Stimulated activated CD8-positive, alpha-beta memory T cell treated with anti-CD3 and anti-CD28 coated beads, Interleukin-2, amount 100 ng/mL, for 1 hour (primary cell): ENCODE data around the gene MEDAG.

ENCODE experiments used
- DNase-seq, 2 donors: peaks; one replicate each; pipeline ENCODE4 v3.0.0-alpha.2; 2020; ENCODE audit warnings: low read depth in 2 of 2

The MEDAG gene

GRCh38 chr13:30957258-30957943 is 51.3 kb downstream of the MEDAG start:
- no peak for DNase-seq

GRCh38 chr13:30959678-30960077 is 53.6 kb downstream of the MEDAG start:
- DNase-seq = no peak

GRCh38 chr13:30963791-30964190 is 57.7 kb downstream of the MEDAG start:
- no peak for DNase-seq

GRCh38 chr13:30965380-30965779 is 59.3 kb downstream of the MEDAG start:
- DNase-seq = no peak

GRCh38 chr13:30966101-30966500 is 60.0 kb downstream of the MEDAG start:
- DNase-seq = no peak

GRCh38 chr13:30968846-30969245 is 62.8 kb downstream of the MEDAG start:
- DNase-seq = no peak

GRCh38 chr13:30971575-30971974 is 65.5 kb downstream of the MEDAG start:
- DNase-seq = no peak

GRCh38 chr13:30972888-30973377 is 66.9 kb downstream of the MEDAG start:
- DNase-seq = no peak

GRCh38 chr13:30974350-30974749 is 68.3 kb downstream of the MEDAG start:
- no peak for DNase-seq
